Endodermal cell (in vitro differentiated cells): ENCODE measurements around the gene ITCH. TPM values are rescaled to one million over a fixed set of nuclear protein-coding genes. Genes with fewer than 3 reads are reported as not detected.
"Not testable (repeated sequence)": the region's sequence is repeated elsewhere in the genome, so short reads cannot be mapped to it uniquely, and the experiment has no call there.

Experiments
- DNase-seq: peaks from one replicate; pipeline ENCODE4 v3.0.0-alpha.2; 2017
- H3K27ac ChIP-seq: 2 replicates; pipeline ENCODE4 v1.5.1; 2013; ENCODE audit warnings: mild to moderate bottlenecking, low read depth, low read length, moderate library complexity
- H3K27me3 ChIP-seq: 2 replicates; pipeline ENCODE4 v1.6.1; 2013; ENCODE audit warnings: mild to moderate bottlenecking, low read length, moderate library complexity; ENCODE audit not compliant: insufficient read depth, control insufficient read depth, poor library complexity, severe bottlenecking
- H3K36me3 ChIP-seq: 2 replicates; pipeline ENCODE4 v1.7.0; 2013; ENCODE audit warnings: mild to moderate bottlenecking, low read length, moderate library complexity; ENCODE audit not compliant: control insufficient read depth, insufficient read depth
- H3K4me1 ChIP-seq: one replicate; pipeline ENCODE4 v1.7.0; 2013; ENCODE audit warnings: low read length; ENCODE audit not compliant: control insufficient read depth, insufficient read depth
- H3K4me3 ChIP-seq: 2 replicates; pipeline ENCODE4 v1.5.1; 2013; ENCODE audit warnings: mild to moderate bottlenecking, low read length, moderate library complexity
- H3K9ac ChIP-seq: 2 replicates; pipeline ENCODE4 v1.6.1; 2013; ENCODE audit warnings: mild to moderate bottlenecking, low read length, moderate library complexity; ENCODE audit not compliant: poor library complexity, severe bottlenecking; ENCODE audit errors: extremely low read depth
- H3K9me3 ChIP-seq: 2 replicates; pipeline ENCODE4 v1.6.1; 2013; ENCODE audit warnings: mild to moderate bottlenecking, low read length, moderate library complexity; ENCODE audit not compliant: control insufficient read depth
- H3K27ac Mint-ChIP-seq: 2 replicates; pipeline ENCODE4 v1.8.0; 2020; ENCODE audit warnings: mixed read lengths
- H3K27me3 Mint-ChIP-seq: 2 replicates; pipeline ENCODE4 v1.8.0; 2021; ENCODE audit warnings: mild to moderate bottlenecking, mixed read lengths; ENCODE audit not compliant: insufficient read depth
- H3K36me3 Mint-ChIP-seq: 2 replicates; pipeline ENCODE4 v1.8.0; 2020; ENCODE audit warnings: low read depth, mixed read lengths
- H3K4me1 Mint-ChIP-seq: 2 replicates; pipeline ENCODE4 v1.8.0; 2020; ENCODE audit warnings: mixed read lengths
- H3K4me3 Mint-ChIP-seq: 2 replicates; pipeline ENCODE4 v1.8.0; 2020; ENCODE audit warnings: mild to moderate bottlenecking, moderate library complexity, mixed read lengths
- H3K9me3 Mint-ChIP-seq: 2 replicates; pipeline ENCODE4 v1.8.0; 2020; ENCODE audit warnings: mild to moderate bottlenecking, mixed read lengths
- CTCF ChIP-seq: fragments of 200-600 bp; sonication (generic); conservative IDR thresholded peaks from 2 replicates; pipeline ENCODE4 v1.5.0; 2021; ENCODE audit warnings: antibody characterized with exemption, mild to moderate bottlenecking
- WGBS, 2 experiments: methylation state at CpG; one replicate each; pipeline versions ENCODE4 v1.1.5 to v1.1.7; 2013; ENCODE audit warnings: missing lambda C conversion rate in 2 of 2, mixed read lengths in 1 of 2; ENCODE audit not compliant: insufficient coverage in 1 of 2, insufficient read length in 1 of 2; 5-methylcytosine and 5-hydroxymethylcytosine counted together
- total RNA-seq, 2 donors: library from RNA; stranded (reverse); fragmentation: NEBNext Ultra II Directional in 1 of 2; extraction: Animal tissue kit (Norgen Biotek cat#: 25700) in 1 of 2; gene quantifications; 2 replicates in 1 of 2; 3 replicates in 1 of 2; pipeline ENCODE4 v1.2.1, GENCODE V29; 2021

Gene ITCH
- total RNA-seq, 2 donors from 2014 or later: 65.1 to 84.4 TPM

DNA sequence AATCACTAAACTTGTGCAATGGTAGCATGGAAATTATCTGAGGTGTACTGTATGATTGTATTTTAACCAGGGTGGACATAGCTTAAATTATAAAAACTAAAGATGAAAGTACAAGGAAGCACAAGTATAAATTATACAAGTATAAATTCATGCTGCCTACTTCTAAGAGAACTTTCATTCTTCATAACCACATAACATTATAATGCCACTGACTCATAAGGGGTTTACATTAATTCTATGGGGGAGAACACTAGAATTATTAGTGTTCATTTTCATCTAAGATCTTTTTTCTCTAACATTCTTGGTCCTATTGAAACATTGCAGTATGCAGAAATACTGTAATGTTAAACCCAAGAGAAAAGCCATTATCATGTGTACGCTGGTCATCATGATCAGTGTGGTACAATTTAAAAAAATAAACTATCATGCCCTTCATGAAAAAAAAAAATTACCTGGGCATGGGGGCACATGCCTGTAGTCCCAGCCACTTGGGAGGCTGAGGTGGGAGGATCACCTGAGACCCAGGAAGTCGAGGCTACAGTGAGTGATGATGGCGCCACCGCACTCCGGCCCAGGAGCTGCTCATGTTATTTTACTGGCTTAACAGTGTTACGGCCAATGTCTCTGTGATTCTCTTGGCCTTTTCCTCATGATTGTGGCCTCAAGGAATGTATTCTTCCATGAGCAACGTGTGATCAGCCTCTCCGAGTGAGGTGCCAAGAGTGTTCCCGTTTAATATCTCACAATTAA lies 34.0 kb upstream of the ITCH start:
- no peaks in the 10 kb centered on the region for H3K4me1 ChIP-seq
- no peaks in the 10 kb centered on the region for H3K27me3 Mint-ChIP-seq
- DNase-seq: no peak
- peaks cover 19% of the 10 kb centered on the region for H3K4me1 Mint-ChIP-seq
- H3K27ac ChIP-seq: no peak overlapping the region
- H3K4me3 Mint-ChIP-seq: no peak overlapping the region
- no peak for TF ChIP-seq CTCF
- no peak overlapping the region for H3K27ac Mint-ChIP-seq
- H3K36me3 ChIP-seq: no peaks in the 10 kb centered on the region
- H3K9ac ChIP-seq: no peak overlapping the region
- no peak overlapping the region for H3K4me3 ChIP-seq
- H3K9me3 Mint-ChIP-seq: peaks cover 7% of the 10 kb centered on the region
- H3K9me3 ChIP-seq: no peaks in the 10 kb centered on the region
- H3K36me3 Mint-ChIP-seq: no peaks in the 10 kb centered on the region
- no peaks in the 10 kb centered on the region for H3K27me3 ChIP-seq
- WGBS, 2 experiments: 95 to 96% methylated on average over 8 of the region's 9 CpGs

GRCh38 chr20:34330861-34331544 lies 32.1 kb upstream of the ITCH start:
- not testable (repeated sequence) for DNase-seq, H3K4me3 Mint-ChIP-seq, H3K27ac Mint-ChIP-seq, H3K9me3 ChIP-seq, H3K27me3 Mint-ChIP-seq, H3K4me1 ChIP-seq, H3K27ac ChIP-seq, H3K9ac ChIP-seq, H3K4me3 ChIP-seq, H3K36me3 Mint-ChIP-seq, H3K36me3 ChIP-seq, H3K9me3 Mint-ChIP-seq, H3K27me3 ChIP-seq
- WGBS, 2 experiments: 94 to 97% methylated on average over 5 to 15 of the region's 15 CpGs
- peaks cover 12% of the 10 kb centered on the region for H3K4me1 Mint-ChIP-seq

GRCh38 chr20:34331838-34332237 lies 31.2 kb upstream of the ITCH start:
- 83 to 91% methylated on average over 6 to 7 of the region's 7 CpGs for WGBS, 2 experiments
- Histone ChIP-seq H3K4me1 (no peaks in the 10 kb centered on the region), H3K4me3 (no peak overlapping the region), H3K36me3 (no peaks in the 10 kb centered on the region), H3K27ac (no peak overlapping the region), H3K27me3 (no peaks in the 10 kb centered on the region), H3K9me3 (no peaks in the 10 kb centered on the region), H3K9ac (no peak overlapping the region)
- Mint-ChIP-seq H3K27me3 (no peaks in the 10 kb centered on the region), H3K9me3 (peaks cover 7% of the 10 kb centered on the region), H3K4me1 (peaks cover 12% of the 10 kb centered on the region), H3K4me3 (no peak overlapping the region), H3K27ac (no peak overlapping the region), H3K36me3 (no peaks in the 10 kb centered on the region)
- DNase-seq: peak; percentile 77
- TF ChIP-seq CTCF: no peak
